ENCODE measurements around the gene TAF4B. TPM values are rescaled to one million over a fixed set of nuclear protein-coding genes. Genes with fewer than 3 reads are reported as not detected.
"Not testable (repeated sequence)": the region's sequence is repeated elsewhere in the genome, so short reads cannot be mapped to it uniquely, and the experiment has no call there.

TAF4B gene
- total RNA-seq, 1 donor from 2014 or later: 3.3 TPM

DNA sequence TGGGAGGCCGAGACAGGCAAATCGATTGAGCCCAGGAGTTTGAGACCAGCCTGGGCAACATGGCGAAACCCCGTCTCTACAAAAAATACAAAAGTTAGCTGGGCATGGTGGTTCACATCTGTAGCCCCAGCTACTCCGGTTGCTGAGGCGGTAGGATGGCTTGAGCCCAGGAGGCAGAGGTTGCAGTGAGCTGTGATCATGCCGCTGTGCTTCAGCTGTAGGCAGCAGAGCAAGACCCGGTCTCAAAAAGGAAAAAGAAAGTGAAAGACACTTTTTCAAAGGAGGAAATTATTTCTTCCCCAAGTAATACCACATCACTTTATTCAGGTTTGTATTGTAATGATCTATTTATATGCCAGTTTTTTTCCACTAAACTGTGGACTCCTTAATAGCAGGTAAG lies 35.7 kb upstream of the TAF4B start:
- Mint-ChIP-seq H3K27ac (ENCODE audit: unreplicated experiment) (no peak overlapping the region), H3K4me3 (ENCODE audit: unreplicated experiment) (no peak overlapping the region), H3K27me3 (ENCODE audit: unreplicated experiment) (no peaks in the 10 kb centered on the region), H3K9me3 (ENCODE audit: unreplicated experiment) (no peaks in the 10 kb centered on the region), H3K4me1 (ENCODE audit: unreplicated experiment) (no peaks in the 10 kb centered on the region), H3K36me3 (ENCODE audit: low read depth, unreplicated experiment) (no peaks in the 10 kb centered on the region)
- TF ChIP-seq, protein P1, sequence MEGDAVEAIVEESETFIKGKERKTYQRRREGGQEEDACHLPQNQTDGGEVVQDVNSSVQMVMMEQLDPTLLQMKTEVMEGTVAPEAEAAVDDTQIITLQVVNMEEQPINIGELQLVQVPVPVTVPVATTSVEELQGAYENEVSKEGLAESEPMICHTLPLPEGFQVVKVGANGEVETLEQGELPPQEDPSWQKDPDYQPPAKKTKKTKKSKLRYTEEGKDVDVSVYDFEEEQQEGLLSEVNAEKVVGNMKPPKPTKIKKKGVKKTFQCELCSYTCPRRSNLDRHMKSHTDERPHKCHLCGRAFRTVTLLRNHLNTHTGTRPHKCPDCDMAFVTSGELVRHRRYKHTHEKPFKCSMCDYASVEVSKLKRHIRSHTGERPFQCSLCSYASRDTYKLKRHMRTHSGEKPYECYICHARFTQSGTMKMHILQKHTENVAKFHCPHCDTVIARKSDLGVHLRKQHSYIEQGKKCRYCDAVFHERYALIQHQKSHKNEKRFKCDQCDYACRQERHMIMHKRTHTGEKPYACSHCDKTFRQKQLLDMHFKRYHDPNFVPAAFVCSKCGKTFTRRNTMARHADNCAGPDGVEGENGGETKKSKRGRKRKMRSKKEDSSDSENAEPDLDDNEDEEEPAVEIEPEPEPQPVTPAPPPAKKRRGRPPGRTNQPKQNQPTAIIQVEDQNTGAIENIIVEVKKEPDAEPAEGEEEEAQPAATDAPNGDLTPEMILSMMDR (IDR thresholded peaks at IDR 0.05; ENCODE audit: unreplicated experiment): no peak
- no peak for DNase-seq (ENCODE audit: low spot score)

- DNase-seq (ENCODE audit: low spot score): no peak
- Mint-ChIP-seq H3K36me3 (ENCODE audit: low read depth, unreplicated experiment) (no peaks in the 10 kb centered on the region), H3K27ac (ENCODE audit: unreplicated experiment) (no peak overlapping the region), H3K4me1 (ENCODE audit: unreplicated experiment) (no peaks in the 10 kb centered on the region), H3K4me3 (ENCODE audit: unreplicated experiment) (no peak overlapping the region), H3K9me3 (ENCODE audit: unreplicated experiment) (no peaks in the 10 kb centered on the region), H3K27me3 (ENCODE audit: unreplicated experiment) (no peaks in the 10 kb centered on the region)
- TF ChIP-seq, protein P1 (IDR thresholded peaks at IDR 0.05; ENCODE audit: unreplicated experiment): no peak
These were observed 34.0 kb upstream of the TAF4B start for GRCh38 chr18:26192233-26192632.

DNA sequence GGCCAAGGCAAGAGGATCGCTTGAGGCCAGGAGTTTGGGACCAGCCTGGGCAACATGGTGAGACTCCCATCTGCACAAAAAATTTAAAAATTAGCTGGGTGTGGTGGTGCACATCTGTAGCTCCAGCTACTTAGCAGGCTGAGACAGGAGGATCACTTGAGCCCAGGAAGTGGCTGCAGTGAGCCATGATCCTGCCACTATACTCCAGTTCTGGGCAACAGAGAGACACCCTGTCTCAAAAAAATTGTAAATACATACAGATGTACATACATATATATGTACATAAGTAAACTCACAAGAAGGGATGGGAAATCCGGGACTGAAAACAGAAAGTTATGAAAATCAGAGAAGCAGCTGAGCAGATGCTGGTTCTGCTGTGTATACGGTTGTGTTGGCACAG lies 29.6 kb upstream of the TAF4B start:
- Mint-ChIP-seq H3K36me3 (ENCODE audit: low read depth, unreplicated experiment) (no peaks in the 10 kb centered on the region), H3K4me1 (ENCODE audit: unreplicated experiment) (no peaks in the 10 kb centered on the region), H3K4me3 (ENCODE audit: unreplicated experiment) (no peak overlapping the region), H3K27ac (ENCODE audit: unreplicated experiment) (no peak overlapping the region), H3K27me3 (ENCODE audit: unreplicated experiment) (no peaks in the 10 kb centered on the region), H3K9me3 (ENCODE audit: unreplicated experiment) (no peaks in the 10 kb centered on the region)
- no peak for DNase-seq (ENCODE audit: low spot score)
- TF ChIP-seq, protein P1 (IDR thresholded peaks at IDR 0.05; ENCODE audit: unreplicated experiment): no peak

- not testable (repeated sequence) for H3K4me1 Mint-ChIP-seq (ENCODE audit: unreplicated experiment); H3K4me3 Mint-ChIP-seq (ENCODE audit: unreplicated experiment); H3K9me3 Mint-ChIP-seq (ENCODE audit: unreplicated experiment); H3K36me3 Mint-ChIP-seq (ENCODE audit: low read depth, unreplicated experiment); H3K27me3 Mint-ChIP-seq (ENCODE audit: unreplicated experiment); DNase-seq (ENCODE audit: low spot score); H3K27ac Mint-ChIP-seq (ENCODE audit: unreplicated experiment)
These were observed 24.2 kb upstream of the TAF4B start for GRCh38 chr18:26202001-26202400.

- Mint-ChIP-seq H3K4me3 (ENCODE audit: unreplicated experiment) (no peak overlapping the region), H3K36me3 (ENCODE audit: low read depth, unreplicated experiment) (no peaks in the 10 kb centered on the region), H3K27me3 (ENCODE audit: unreplicated experiment) (no peaks in the 10 kb centered on the region), H3K27ac (ENCODE audit: unreplicated experiment) (no peak overlapping the region), H3K9me3 (ENCODE audit: unreplicated experiment) (no peaks in the 10 kb centered on the region), H3K4me1 (ENCODE audit: unreplicated experiment) (peaks cover 3% of the 10 kb centered on the region)
- DNase-seq (ENCODE audit: low spot score): no peak
- TF ChIP-seq, protein P1 (IDR thresholded peaks at IDR 0.05; ENCODE audit: unreplicated experiment): no peak
These were observed 20.9 kb upstream of the TAF4B start for GRCh38 chr18:26205318-26205717.

GRCh38 chr18:26206488-26206887 lies 19.8 kb upstream of the TAF4B start:
- no peak overlapping the region for H3K27ac Mint-ChIP-seq (ENCODE audit: unreplicated experiment)
- H3K36me3 Mint-ChIP-seq (ENCODE audit: low read depth, unreplicated experiment): no peaks in the 10 kb centered on the region
- no peaks in the 10 kb centered on the region for H3K9me3 Mint-ChIP-seq (ENCODE audit: unreplicated experiment)
- no peak for DNase-seq (ENCODE audit: low spot score)
- TF ChIP-seq, protein P1 (IDR thresholded peaks at IDR 0.05; ENCODE audit: unreplicated experiment): no peak
- H3K4me3 Mint-ChIP-seq (ENCODE audit: unreplicated experiment): no peak overlapping the region
- peaks cover 3% of the 10 kb centered on the region for H3K4me1 Mint-ChIP-seq (ENCODE audit: unreplicated experiment)
- H3K27me3 Mint-ChIP-seq (ENCODE audit: unreplicated experiment): no peaks in the 10 kb centered on the region

Data from endothelial cell (in vitro differentiated cells).